HG02840 (cell line): ENCODE results near the gene UBE2Z.

Source experiments
- ATAC-seq: cut with Tn5 transposase; IDR thresholded peaks from one replicate; pipeline ENCODE4 v1.9.1; 2021; ENCODE audit warnings: mild to moderate bottlenecking, moderate library complexity, moderate number of reproducible peaks; ENCODE audit not compliant: unreplicated experiment, low FRiP score

UBE2Z gene

GRCh38 chr17:48952904-48953303 lies 44.7 kb downstream of the UBE2Z start:
- no peak for ATAC-seq

GRCh38 chr17:48954300-48954755 lies 46.1 kb downstream of the UBE2Z start:
- ATAC-seq: no peak

- no peak for ATAC-seq
Observed at GRCh38 chr17:48960834-48961515, 52.8 kb downstream of the UBE2Z start.

GRCh38 chr17:48961516-48962233 lies 53.5 kb downstream of the UBE2Z start:
- ATAC-seq: no peak

GRCh38 chr17:48970224-48970623 lies 62.0 kb downstream of the UBE2Z start:
- no peak for ATAC-seq

- ATAC-seq: no peak
Observed at GRCh38 chr17:48970865-48971687, 62.9 kb downstream of the UBE2Z start.

- ATAC-seq: no peak
Observed at GRCh38 chr17:48972749-48973097, 64.5 kb downstream of the UBE2Z start.

GRCh38 chr17:48973806-48974205 lies 65.6 kb downstream of the UBE2Z start:
- no peak for ATAC-seq
